NCI-H128 (cell line): ENCODE measurements around the gene CCL8.
"Not testable (repeated sequence)": the region's sequence is repeated elsewhere in the genome, so short reads cannot be mapped to it uniquely, and the experiment has no call there.

ENCODE experiments used
- DNase-seq: peaks from one replicate; lab custom pipeline; 2025; ENCODE audit not compliant: unreplicated experiment; lab: John Stamatoyannopoulos, UW

Gene CCL8

GRCh38 chr17:34313164-34313563 lies 6.1 kb upstream of the CCL8 start:
- DNase-seq: no peak

- no peak for DNase-seq
Observed at GRCh38 chr17:34314279-34314678, 5.0 kb upstream of the CCL8 start.

- no peak for DNase-seq
Observed at GRCh38 chr17:34318474-34318873, 761 bp upstream of the CCL8 start.

DNA sequence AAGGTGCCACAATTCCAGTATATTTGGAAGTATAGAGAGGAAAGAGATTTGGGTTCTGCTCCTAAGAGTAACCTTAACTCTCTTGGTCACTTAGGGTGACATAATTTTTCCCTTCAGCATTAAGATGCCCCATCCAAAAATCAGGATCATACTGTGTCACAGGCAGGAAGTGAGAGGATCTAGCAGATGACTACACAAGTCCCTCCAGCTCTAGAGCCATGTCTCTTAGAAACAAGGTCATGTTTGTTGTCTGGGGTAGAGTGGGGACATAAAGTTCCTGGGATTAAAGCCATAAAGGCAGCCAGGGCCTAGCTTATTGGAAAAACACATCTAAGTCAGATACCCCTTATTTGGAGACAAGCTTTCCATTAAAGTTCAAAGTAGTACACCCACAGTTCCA lies 2.7 kb downstream of the CCL8 start:
- DNase-seq: no peak

GRCh38 chr17:34327580-34327979 lies 8.3 kb downstream of the CCL8 start:
- not testable (repeated sequence) for DNase-seq

DNA sequence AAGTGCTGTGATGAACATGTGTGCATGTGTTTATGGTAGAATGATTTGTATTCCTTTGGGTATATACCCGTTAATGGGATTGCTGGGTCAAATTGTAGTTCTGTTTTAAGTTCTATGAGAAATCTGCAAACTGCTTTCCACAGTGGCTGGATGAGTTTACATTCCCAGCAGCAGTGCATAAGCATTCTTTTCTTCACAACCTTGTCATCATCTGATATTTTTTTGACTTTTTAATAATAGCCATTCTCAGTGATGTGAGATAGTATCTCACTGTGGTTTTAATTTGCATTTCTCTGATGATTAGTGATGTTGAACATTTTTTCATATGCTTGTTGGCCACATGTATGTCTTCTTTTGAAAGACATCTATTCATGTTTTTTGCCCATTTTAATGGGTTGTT lies 18.5 kb downstream of the CCL8 start:
- DNase-seq: no peak

DNA sequence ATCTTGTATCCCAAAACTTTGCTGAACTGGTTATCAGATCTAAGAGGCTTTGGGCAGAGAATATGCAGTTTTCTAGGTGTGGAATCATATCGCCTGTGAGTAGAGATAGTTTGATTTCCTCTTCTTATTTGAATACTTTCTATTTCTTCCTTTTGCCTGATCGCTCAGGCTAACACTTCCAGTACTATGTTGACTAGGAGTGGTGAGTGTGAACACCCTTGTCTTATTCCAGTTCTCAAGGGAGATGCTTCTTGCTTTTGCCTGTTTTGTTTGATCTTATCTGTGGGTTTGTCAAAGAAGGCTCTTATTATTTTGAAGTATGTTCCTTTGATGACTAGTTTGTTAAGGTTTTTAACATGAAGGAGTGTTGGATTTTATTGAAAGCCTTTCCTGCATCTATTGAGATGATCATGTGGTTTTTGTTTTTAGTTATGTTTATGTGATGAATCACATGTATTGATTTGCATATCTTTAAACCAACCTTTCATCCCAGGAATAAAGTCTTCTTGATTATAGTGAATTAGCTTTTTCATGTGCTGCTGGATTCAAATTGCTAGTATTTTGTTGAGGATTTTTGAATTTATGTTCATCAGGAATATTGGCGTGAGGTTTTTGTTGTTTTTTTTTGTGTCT lies 20.0 kb downstream of the CCL8 start:
- DNase-seq: no peak

DNA sequence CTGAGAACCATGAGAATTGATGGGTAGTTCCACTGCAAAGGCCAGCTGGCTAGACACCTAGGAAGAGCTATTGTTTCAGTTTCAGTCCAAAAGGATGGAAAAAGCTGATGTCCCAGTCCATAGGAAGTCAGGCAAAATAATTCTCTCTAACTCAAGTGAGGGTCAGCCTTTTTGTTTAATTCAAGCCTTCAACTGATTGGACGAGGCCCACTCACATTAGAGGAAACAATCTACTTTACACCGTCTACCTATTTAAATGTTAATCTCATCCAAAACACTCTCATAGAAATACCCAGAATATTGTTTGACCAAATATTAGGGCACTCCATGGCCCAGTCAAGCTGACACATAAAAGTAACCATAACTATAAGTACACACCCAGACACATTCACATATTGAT lies 22.7 kb downstream of the CCL8 start:
- DNase-seq: no peak

- DNase-seq: no peak
Observed at GRCh38 chr17:34347063-34347462, 27.8 kb downstream of the CCL8 start.

DNA sequence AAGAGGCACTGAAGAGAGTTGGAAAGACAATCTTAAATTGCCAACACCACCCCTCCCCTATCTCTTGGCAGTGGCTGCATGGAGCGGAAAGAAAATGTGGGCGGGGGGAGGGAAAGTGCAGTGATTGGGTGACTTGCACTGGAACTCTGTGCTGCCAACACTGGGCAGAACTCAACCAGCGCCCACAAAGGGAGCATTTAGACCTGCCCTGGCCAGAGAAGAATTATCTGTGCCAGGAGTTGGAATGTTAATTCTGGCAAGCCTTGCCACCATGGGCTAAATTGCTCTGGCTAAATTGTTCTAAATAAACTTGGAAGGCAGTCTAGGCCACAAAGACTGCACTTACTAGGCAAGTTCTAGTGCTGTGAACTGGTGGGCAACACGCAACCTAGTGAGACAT lies 30.5 kb downstream of the CCL8 start:
- no peak for DNase-seq

GRCh38 chr17:34351096-34351495 lies 31.9 kb downstream of the CCL8 start:
- no peak for DNase-seq

GRCh38 chr17:34352191-34352590 lies 33.0 kb downstream of the CCL8 start:
- no peak for DNase-seq

- no peak for DNase-seq
Observed at GRCh38 chr17:34354637-34355036, 35.4 kb downstream of the CCL8 start.

DNA sequence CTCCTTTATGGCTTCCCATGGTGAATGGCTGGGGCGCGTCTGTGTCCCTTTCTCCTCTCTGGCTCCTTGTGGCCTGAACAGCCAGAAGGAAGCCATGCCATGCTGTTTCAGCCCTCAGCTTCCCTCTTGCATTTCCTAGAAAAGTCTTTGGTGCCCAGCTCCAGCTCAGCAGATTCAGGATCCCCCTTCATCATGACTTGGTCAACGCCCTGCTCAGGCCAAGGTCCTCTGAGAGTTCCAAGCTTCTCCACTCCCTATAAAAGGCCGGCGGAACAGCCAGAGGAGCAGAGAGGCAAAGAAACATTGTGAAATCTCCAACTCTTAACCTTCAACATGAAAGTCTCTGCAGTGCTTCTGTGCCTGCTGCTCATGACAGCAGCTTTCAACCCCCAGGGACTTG lies 37.0 kb downstream of the CCL8 start, which contains the start of gene CCL13:
TSS of gene CCL13 (plus strand) at position 287 of the 400 bp plus-strand sequence. CDS start at position 334, 47 bp downstream.
- DNase-seq: no peak

- DNase-seq: no peak
Observed at GRCh38 chr17:34357398-34357797, 38.2 kb downstream of the CCL8 start.

DNA sequence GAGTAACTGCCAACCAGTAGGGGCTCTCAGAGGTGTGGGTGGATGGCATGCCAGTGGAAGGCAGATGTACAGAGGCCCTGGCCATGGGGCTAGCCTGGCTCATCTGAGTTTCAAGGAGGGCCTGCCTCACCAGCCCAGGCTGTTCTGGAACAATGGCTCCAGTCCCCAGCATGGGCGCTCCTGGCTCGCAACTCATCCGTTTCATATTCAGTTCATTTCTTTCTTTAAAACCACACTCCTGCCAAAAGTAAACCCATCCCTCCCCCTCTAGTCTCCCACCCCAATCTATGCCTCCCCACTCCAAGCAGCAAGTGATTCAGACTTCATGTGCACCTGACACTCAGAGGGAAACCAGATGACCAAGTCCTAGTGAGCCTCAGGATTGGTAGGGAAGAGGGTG lies 39.4 kb downstream of the CCL8 start:
- DNase-seq: no peak

- DNase-seq: no peak
Observed at GRCh38 chr17:34360601-34361270, 41.5 kb downstream of the CCL8 start.

DNA sequence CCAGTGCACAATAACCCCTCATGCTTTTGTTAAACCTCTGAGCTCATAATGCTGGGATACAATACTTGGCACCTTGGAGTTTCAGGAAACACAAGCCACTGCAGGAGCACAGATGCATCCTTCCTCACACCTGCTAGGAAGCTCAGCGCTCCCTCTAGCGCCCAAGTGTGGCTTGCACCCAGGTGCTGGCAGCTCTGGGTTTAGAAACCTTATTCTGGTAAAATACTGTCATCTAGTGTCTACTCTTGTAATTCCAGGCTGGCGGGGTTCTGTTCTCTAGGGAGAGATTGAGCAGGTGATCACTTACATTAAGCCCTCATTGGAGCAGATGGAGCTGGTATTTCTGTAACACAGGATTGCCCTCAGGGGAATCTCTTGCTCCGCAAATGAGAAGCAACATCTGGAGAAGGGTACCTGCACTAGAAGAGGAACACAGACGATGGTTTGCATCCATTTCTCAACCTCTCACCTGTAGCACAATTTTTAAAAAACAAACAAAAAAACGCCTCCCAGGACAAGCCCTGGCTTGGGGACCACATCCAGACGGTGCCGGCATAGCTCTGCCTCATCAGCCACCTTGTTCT lies 42.3 kb downstream of the CCL8 start:
- DNase-seq: peak; percentile 40

- DNase-seq: no peak
Observed at GRCh38 chr17:34363183-34363661, 44.0 kb downstream of the CCL8 start, which contains the start of gene CCL1. Gene CCL1, minus strand, starts transcription at chr17:34363233. Its CDS starts 72 bp downstream, at chr17:34363161.

DNA sequence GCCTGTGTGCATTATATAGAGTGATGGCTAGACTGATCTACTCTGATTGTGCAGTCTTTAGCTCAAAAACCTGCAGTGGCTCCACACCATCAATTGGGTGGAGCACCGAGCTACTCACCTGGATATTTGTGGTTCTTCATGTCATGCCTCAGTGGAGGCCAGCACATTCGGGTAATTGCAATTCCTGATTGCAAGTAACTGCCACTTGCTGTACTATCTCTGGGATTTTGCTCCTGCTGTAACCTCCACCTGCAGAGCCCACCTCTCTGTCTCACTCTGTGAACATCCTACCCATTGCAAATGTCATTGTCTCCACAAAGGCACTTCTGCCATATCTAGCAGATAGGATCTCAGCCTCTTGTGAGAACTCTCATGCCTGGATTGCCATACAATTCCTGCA lies 45.5 kb downstream of the CCL8 start:
- no peak for DNase-seq

DNA sequence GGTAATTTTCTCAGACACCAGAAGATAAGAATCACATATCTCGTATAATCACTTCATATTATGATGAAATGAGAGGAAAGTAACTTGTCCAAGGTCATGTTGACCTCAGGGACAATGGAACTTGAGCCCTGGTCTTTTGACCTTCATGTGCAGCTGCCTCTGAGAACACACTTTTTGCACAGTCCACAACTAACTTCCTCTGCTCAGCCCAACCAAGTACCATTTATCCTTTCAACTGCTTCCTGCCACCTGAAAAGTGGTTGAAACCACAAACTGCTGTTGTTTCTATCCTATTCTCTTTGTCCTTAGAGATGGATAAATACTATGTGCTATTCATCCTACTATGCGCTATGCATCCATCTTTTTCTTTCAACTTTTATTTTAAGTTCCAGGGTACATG lies 46.1 kb downstream of the CCL8 start:
- no peak for DNase-seq

DNA sequence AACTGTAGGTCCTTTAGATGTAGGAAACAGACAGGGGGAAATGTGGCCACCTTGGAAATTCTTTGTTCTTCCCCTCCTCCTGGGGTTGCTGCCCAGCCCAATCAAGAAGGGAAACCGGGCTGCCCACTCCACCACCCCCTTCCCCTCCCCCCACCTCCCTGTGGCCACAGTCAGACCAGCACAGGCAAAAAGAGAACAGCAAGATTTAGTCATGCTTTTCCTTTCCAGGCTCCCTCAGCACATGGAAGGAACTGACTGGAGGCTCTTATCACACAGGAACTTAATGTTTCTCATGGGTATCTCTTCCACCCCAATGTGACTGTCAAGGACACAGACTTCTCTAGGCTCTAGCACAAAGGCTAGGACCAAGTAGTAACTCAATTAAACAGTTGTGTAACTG lies 46.8 kb downstream of the CCL8 start:
- DNase-seq: no peak
